ENCODE data around the gene LRRC37B.

Gene LRRC37B

DNA sequence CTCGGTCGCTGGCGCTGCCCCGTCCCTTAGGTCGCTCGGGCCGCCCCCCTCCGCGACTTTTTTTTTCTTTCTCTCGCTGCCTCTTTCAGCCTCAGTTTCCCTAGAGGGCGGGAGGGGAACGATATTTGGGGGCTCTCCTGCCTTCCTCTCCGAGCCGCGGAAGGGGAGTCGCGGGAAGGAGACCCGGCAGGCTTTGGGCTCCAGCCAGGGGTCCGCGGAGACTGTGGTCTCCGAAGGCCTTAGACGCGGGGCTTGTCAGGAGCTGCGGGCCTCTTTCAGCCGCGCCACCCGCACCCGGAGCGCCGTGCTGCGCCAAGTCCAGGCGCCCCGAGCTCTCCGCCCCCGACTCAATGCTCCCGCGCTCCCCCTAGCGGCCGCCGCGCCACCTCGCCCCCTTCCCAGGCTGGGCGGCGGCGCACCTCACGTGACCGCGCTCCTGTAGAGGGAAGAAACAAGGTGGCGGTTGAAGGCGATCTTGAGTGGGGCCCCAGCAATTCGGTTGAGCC lies at the start of gene LRRC37B (continued):
- TF ChIP-seq, protein P1, sequence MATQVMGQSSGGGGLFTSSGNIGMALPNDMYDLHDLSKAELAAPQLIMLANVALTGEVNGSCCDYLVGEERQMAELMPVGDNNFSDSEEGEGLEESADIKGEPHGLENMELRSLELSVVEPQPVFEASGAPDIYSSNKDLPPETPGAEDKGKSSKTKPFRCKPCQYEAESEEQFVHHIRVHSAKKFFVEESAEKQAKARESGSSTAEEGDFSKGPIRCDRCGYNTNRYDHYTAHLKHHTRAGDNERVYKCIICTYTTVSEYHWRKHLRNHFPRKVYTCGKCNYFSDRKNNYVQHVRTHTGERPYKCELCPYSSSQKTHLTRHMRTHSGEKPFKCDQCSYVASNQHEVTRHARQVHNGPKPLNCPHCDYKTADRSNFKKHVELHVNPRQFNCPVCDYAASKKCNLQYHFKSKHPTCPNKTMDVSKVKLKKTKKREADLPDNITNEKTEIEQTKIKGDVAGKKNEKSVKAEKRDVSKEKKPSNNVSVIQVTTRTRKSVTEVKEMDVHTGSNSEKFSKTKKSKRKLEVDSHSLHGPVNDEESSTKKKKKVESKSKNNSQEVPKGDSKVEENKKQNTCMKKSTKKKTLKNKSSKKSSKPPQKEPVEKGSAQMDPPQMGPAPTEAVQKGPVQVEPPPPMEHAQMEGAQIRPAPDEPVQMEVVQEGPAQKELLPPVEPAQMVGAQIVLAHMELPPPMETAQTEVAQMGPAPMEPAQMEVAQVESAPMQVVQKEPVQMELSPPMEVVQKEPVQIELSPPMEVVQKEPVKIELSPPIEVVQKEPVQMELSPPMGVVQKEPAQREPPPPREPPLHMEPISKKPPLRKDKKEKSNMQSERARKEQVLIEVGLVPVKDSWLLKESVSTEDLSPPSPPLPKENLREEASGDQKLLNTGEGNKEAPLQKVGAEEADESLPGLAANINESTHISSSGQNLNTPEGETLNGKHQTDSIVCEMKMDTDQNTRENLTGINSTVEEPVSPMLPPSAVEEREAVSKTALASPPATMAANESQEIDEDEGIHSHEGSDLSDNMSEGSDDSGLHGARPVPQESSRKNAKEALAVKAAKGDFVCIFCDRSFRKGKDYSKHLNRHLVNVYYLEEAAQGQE (tag by site-specific recombination; IDR thresholded peaks at IDR 0.05) = 0 out of 2 replicates have a peak, but pooled peaks have one; percentile 29
- TF ChIP-seq, protein P2, sequence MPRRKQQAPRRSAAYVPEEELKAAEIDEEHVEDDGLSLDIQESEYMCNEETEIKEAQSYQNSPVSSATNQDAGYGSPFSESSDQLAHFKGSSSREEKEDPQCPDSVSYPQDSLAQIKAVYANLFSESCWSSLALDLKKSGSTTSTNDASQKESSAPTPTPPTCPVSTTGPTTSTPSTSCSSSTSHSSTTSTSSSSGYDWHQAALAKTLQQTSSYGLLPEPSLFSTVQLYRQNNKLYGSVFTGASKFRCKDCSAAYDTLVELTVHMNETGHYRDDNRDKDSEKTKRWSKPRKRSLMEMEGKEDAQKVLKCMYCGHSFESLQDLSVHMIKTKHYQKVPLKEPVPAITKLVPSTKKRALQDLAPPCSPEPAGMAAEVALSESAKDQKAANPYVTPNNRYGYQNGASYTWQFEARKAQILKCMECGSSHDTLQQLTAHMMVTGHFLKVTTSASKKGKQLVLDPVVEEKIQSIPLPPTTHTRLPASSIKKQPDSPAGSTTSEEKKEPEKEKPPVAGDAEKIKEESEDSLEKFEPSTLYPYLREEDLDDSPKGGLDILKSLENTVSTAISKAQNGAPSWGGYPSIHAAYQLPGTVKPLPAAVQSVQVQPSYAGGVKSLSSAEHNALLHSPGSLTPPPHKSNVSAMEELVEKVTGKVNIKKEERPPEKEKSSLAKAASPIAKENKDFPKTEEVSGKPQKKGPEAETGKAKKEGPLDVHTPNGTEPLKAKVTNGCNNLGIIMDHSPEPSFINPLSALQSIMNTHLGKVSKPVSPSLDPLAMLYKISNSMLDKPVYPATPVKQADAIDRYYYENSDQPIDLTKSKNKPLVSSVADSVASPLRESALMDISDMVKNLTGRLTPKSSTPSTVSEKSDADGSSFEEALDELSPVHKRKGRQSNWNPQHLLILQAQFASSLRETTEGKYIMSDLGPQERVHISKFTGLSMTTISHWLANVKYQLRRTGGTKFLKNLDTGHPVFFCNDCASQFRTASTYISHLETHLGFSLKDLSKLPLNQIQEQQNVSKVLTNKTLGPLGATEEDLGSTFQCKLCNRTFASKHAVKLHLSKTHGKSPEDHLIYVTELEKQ (tag by site-specific recombination; IDR thresholded peaks at IDR 0.05; ENCODE audit: borderline replicate concordance) = no peak
- TF ChIP-seq ZNF354C (tag by site-specific recombination; IDR thresholded peaks at IDR 0.05; ENCODE audit: borderline replicate concordance, low read depth) (no peak), OSR2 (tag by site-specific recombination; IDR thresholded peaks at IDR 0.05) (0 out of 2 replicates have a peak, but pooled peaks have one; percentile 12), HOXA7 (CRISPR knock-in tag; IDR thresholded peaks at IDR 0.05; ENCODE audit: borderline replicate concordance) (no peak), ZFP69B (tag by site-specific recombination; IDR thresholded peaks at IDR 0.05) (peak; percentile 79), ZNF16 (tag by site-specific recombination; IDR thresholded peaks at IDR 0.05; ENCODE audit: low read depth) (no peak), ZNF76 (tag by site-specific recombination; IDR thresholded peaks at IDR 0.05; ENCODE audit: borderline replicate concordance, low read depth) (peak; percentile 59; the same call in 1 of the 2 replicates), GLIS1 (tag by site-specific recombination; IDR thresholded peaks at IDR 0.05) (0 out of 2 replicates have a peak, but pooled peaks have one; percentile 31), ZNF501 (tag by site-specific recombination; IDR thresholded peaks at IDR 0.05) (0 out of 2 replicates have a peak, but pooled peaks have one; percentile 45), ZNF114 (tag by site-specific recombination; IDR thresholded peaks at IDR 0.05) (no peak), ZNF843 (tag by site-specific recombination; IDR thresholded peaks at IDR 0.05) (no peak), ZNF2 (tag by site-specific recombination; IDR thresholded peaks at IDR 0.05) (peak; percentile 68), ZNF19 (tag by site-specific recombination; IDR thresholded peaks at IDR 0.05; ENCODE audit: low read depth) (no peak), ZNF544 (tag by site-specific recombination; IDR thresholded peaks at IDR 0.05) (no peak), ZNF169 (tag by site-specific recombination; IDR thresholded peaks at IDR 0.05) (no peak), ZNF302 (tag by site-specific recombination; IDR thresholded peaks at IDR 0.05; ENCODE audit: low read depth) (no peak), ZNF214 (tag by site-specific recombination; IDR thresholded peaks at IDR 0.05; ENCODE audit: borderline replicate concordance) (no peak), ZNF112 (tag by site-specific recombination; IDR thresholded peaks at IDR 0.05) (no peak), ZNF792 (tag by site-specific recombination; IDR thresholded peaks at IDR 0.05) (no peak), ZNF37A (tag by site-specific recombination; IDR thresholded peaks at IDR 0.05) (no peak)
- TF ChIP-seq, protein P3, sequence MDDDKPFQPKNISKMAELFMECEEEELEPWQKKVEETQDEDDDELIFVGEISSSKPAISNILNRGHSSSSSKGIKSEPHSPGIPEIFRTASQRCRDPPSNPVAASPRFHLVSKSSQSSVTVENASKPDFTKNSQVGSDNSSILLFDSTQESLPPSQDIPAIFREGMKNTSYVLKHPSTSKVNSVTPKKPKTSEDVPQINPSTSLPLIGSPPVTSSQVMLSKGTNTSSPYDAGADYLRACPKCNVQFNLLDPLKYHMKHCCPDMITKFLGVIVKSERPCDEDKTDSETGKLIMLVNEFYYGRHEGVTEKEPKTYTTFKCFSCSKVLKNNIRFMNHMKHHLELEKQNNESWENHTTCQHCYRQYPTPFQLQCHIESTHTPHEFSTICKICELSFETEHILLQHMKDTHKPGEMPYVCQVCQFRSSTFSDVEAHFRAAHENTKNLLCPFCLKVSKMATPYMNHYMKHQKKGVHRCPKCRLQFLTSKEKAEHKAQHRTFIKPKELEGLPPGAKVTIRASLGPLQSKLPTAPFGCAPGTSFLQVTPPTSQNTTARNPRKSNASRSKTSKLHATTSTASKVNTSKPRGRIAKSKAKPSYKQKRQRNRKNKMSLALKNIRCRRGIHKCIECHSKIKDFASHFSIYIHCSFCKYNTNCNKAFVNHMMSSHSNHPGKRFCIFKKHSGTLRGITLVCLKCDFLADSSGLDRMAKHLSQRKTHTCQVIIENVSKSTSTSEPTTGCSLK (tag by site-specific recombination; IDR thresholded peaks at IDR 0.05) = no peak
- TF ChIP-seq, protein P4, sequence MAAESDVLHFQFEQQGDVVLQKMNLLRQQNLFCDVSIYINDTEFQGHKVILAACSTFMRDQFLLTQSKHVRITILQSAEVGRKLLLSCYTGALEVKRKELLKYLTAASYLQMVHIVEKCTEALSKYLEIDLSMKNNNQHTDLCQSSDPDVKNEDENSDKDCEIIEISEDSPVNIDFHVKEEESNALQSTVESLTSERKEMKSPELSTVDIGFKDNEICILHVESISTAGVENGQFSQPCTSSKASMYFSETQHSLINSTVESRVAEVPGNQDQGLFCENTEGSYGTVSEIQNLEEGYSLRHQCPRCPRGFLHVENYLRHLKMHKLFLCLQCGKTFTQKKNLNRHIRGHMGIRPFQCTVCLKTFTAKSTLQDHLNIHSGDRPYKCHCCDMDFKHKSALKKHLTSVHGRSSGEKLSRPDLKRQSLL (tag by site-specific recombination; IDR thresholded peaks at IDR 0.05) = no peak
- TF ChIP-seq, protein P5, sequence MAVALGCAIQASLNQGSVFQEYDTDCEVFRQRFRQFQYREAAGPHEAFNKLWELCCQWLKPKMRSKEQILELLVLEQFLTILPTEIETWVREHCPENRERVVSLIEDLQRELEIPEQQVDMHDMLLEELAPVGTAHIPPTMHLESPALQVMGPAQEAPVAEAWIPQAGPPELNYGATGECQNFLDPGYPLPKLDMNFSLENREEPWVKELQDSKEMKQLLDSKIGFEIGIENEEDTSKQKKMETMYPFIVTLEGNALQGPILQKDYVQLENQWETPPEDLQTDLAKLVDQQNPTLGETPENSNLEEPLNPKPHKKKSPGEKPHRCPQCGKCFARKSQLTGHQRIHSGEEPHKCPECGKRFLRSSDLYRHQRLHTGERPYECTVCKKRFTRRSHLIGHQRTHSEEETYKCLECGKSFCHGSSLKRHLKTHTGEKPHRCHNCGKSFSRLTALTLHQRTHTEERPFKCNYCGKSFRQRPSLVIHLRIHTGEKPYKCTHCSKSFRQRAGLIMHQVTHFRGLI (tag by site-specific recombination; IDR thresholded peaks at IDR 0.05) = no peak
- TF ChIP-seq, protein P6, sequence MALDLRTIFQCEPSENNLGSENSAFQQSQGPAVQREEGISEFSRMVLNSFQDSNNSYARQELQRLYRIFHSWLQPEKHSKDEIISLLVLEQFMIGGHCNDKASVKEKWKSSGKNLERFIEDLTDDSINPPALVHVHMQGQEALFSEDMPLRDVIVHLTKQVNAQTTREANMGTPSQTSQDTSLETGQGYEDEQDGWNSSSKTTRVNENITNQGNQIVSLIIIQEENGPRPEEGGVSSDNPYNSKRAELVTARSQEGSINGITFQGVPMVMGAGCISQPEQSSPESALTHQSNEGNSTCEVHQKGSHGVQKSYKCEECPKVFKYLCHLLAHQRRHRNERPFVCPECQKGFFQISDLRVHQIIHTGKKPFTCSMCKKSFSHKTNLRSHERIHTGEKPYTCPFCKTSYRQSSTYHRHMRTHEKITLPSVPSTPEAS (tag by site-specific recombination; IDR thresholded peaks at IDR 0.05) = no peak
- TF ChIP-seq, protein P7, sequence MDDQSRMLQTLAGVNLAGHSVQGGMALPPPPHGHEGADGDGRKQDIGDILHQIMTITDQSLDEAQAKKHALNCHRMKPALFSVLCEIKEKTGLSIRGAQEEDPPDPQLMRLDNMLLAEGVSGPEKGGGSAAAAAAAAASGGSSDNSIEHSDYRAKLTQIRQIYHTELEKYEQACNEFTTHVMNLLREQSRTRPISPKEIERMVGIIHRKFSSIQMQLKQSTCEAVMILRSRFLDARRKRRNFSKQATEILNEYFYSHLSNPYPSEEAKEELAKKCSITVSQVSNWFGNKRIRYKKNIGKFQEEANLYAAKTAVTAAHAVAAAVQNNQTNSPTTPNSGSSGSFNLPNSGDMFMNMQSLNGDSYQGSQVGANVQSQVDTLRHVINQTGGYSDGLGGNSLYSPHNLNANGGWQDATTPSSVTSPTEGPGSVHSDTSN (CRISPR knock-in tag; IDR thresholded peaks at IDR 0.05) = peak; percentile 64
